Measurements from ENCODE around the gene SDC4. TPM values are rescaled to one million over a fixed set of nuclear protein-coding genes. Genes with fewer than 3 reads are reported as not detected.

The SDC4 gene
- total and polyA plus RNA-seq, 7 experiments from 2014 or later: 0.21 to 46.7 (median 0.47) TPM; not detected in 1

DNA sequence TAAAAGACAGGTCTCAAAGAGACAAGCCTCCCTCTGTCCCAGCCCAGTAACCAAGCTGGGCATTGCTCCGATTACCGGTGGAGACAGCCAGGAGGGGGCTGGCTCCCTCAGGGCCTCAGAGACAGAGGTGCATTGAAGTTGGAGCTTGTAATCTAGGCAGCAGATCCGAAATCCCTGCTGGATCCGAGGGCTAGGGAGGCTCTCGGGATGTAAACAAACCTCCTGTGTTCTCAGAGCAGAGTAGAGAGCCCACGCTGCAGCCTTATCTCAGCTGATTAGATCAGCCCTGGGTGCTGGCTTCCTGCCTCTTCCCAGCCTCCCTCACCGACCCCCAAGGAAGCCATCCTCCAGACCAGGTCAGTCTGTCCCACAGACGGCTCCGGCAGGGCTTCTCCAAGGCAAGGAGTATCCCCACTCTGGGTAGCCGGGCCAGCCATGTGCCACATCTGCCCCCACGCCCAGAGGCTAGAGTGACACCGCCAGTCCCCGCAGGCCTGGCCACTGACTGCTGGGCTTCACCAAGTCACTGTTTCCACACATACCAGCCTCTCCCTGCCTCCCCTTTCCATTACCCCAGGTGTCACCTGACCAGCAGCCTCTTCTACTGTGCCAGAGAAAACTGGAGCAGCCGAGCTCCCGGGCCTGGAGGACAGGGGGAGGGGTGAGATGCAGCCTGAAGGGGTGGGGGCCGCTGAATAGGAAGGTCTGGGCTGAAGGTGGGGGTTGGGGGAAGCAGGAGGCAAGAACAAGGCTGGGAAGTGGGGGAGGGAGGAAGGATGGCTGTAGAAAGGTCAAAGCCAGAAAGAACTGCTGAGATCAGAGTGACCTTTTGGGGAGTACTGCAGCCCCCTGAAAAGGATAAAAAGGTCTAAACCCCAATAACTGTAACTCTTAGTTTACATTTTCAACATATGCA, 6.0 kb downstream of the SDC4 start:
- Mint-ChIP-seq H3K27me3 (peaks cover 0 to 17% (median 7%) of the 10 kb centered on the region in 5 donors), H3K9me3 (no peaks in the 10 kb centered on the region), H3K4me3 (no peak overlapping the region), H3K4me1 (peaks cover 0 to 60% (median 2%) of the 10 kb centered on the region in 7 donors), H3K27ac (no peak overlapping the region), H3K36me3 (peaks cover 0 to 1% (median 0%) of the 10 kb centered on the region in 5 donors)
- Histone ChIP-seq H3K4me1 (ENCODE audit: control insufficient read depth in 2 of 2, insufficient read depth in 2 of 2, low read length in 2 of 2) (no peaks in the 10 kb centered on the region), H3K27me3 (ENCODE audit: control insufficient read depth in 2 of 2, insufficient read depth in 2 of 2, low read length in 2 of 2) (no peaks in the 10 kb centered on the region), H3K36me3 (ENCODE audit: control insufficient read depth in 2 of 3, insufficient read depth in 3 of 3, low read length in 3 of 3) (no peaks in the 10 kb centered on the region), H3K4me3 (ENCODE audit: low read length) (no peak overlapping the region), H3K9me3 (ENCODE audit: control insufficient read depth in 2 of 3, low read length in 3 of 3) (no peaks in the 10 kb centered on the region), H3K27ac (ENCODE audit: low read depth, low read length) (no peak overlapping the region)
- intact Hi-C loops (cut with micrococcal nuclease): no loop called here
- ATAC-seq (no peak), DNase-seq (no peak)
- CTCF ChIA-PET: no interaction called here
- POLR2A ChIA-PET: no interaction called here

- Mint-ChIP-seq H3K9me3 (no peaks in the 10 kb centered on the region), H3K27ac (no peak overlapping the region), H3K27me3 (peaks cover 0 to 13% (median 4%) of the 10 kb centered on the region in 5 donors), H3K4me3 (no peak overlapping the region), H3K4me1 (peaks cover 0 to 53% (median 0%) of the 10 kb centered on the region in 7 donors), H3K36me3 (peaks cover 0 to 1% (median 0%) of the 10 kb centered on the region in 5 donors)
- H3K4me3 ChIP-seq (ENCODE audit: low read length): no peak overlapping the region
- DNase-seq (no peak), ATAC-seq (no peak)
- no peaks in the 10 kb centered on the region for H3K27me3 ChIP-seq (ENCODE audit: control insufficient read depth in 2 of 2, insufficient read depth in 2 of 2, low read length in 2 of 2)
- no peaks in the 10 kb centered on the region for H3K9me3 ChIP-seq (ENCODE audit: control insufficient read depth in 2 of 3, low read length in 3 of 3)
- H3K27ac ChIP-seq (ENCODE audit: low read depth, low read length): no peak overlapping the region
- ChIA-PET POLR2A (no interaction called here), CTCF (no interaction called here)
- intact Hi-C loops (cut with micrococcal nuclease): no loop called here
- no peaks in the 10 kb centered on the region for H3K4me1 ChIP-seq (ENCODE audit: control insufficient read depth in 2 of 2, insufficient read depth in 2 of 2, low read length in 2 of 2)
- no peaks in the 10 kb centered on the region for H3K36me3 ChIP-seq (ENCODE audit: control insufficient read depth in 2 of 3, insufficient read depth in 3 of 3, low read length in 3 of 3)
Observed at GRCh38 chr20:45341579-45341938, 6.7 kb downstream of the SDC4 start.

- ATAC-seq (no peak), DNase-seq (no peak)
- Histone ChIP-seq H3K27me3 (ENCODE audit: control insufficient read depth in 2 of 2, insufficient read depth in 2 of 2, low read length in 2 of 2) (no peaks in the 10 kb centered on the region), H3K4me3 (ENCODE audit: low read length) (no peak overlapping the region), H3K4me1 (ENCODE audit: control insufficient read depth in 2 of 2, insufficient read depth in 2 of 2, low read length in 2 of 2) (no peaks in the 10 kb centered on the region), H3K27ac (ENCODE audit: low read depth, low read length) (no peak overlapping the region), H3K9me3 (ENCODE audit: control insufficient read depth in 2 of 3, low read length in 3 of 3) (no peaks in the 10 kb centered on the region), H3K36me3 (ENCODE audit: control insufficient read depth in 2 of 3, insufficient read depth in 3 of 3, low read length in 3 of 3) (no peaks in the 10 kb centered on the region)
- Mint-ChIP-seq H3K4me1 (peaks cover 0 to 47% (median 0%) of the 10 kb centered on the region in 7 donors), H3K27ac (peak overlapping the region in 1 of 9 donors; percentile 23), H3K9me3 (no peaks in the 10 kb centered on the region), H3K36me3 (peaks cover 0 to 2% (median 0%) of the 10 kb centered on the region in 5 donors), H3K27me3 (peaks cover 0 to 7% (median 4%) of the 10 kb centered on the region in 5 donors), H3K4me3 (no peak overlapping the region)
- ChIA-PET POLR2A (no interaction called here), CTCF (interaction anchor here (0.6 kb wide), 1 partner anchor 429 kb away, joined by 3 read pairs; no protein-coding TSS in a partner anchor)
- intact Hi-C loops (cut with micrococcal nuclease): no loop called here
Observed at GRCh38 chr20:45340951-45341350, 7.3 kb downstream of the SDC4 start.

DNA sequence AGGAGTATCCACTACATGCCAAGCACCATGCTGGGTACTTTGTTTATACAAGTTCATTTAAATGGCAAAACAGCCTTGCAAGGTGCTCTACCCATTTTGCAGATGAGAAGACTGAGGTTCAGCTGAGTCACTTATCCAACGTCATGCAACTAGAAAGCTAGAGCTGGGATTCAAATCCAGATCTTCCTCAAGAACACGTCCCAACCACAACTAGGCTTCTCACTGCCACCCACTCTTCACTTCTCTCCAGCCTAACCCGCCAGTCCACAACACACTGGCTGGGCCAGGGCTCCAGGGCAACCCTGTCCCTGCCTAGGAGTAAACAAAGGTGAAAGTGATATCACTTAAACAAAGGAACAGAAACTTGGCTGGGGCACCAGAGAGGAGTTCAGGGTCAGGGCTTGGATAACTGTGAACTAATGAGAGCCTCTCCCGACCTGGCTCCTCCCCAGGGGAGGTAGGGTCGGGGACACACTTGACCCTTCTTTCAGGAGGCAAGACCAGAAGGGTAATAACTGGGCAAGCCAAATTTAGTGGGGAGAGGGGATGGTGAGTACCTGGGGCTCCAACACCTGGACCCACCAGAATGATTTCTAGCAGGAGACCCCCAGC, 7.9 kb downstream of the SDC4 start:
- no peaks in the 10 kb centered on the region for H3K27me3 ChIP-seq (ENCODE audit: control insufficient read depth in 2 of 2, insufficient read depth in 2 of 2, low read length in 2 of 2)
- DNase-seq: no peak
- no peak overlapping the region for H3K27ac ChIP-seq (ENCODE audit: low read depth, low read length)
- H3K9me3 ChIP-seq (ENCODE audit: control insufficient read depth in 2 of 3, low read length in 3 of 3): no peaks in the 10 kb centered on the region
- Mint-ChIP-seq H3K4me3 (no peak overlapping the region), H3K4me1 (peaks cover 0 to 41% (median 0%) of the 10 kb centered on the region in 7 donors), H3K27ac (no peak overlapping the region), H3K27me3 (peaks cover 0 to 5% (median 1%) of the 10 kb centered on the region in 5 donors), H3K36me3 (peaks cover 0 to 7% (median 0%) of the 10 kb centered on the region in 5 donors), H3K9me3 (no peaks in the 10 kb centered on the region)
- H3K36me3 ChIP-seq (ENCODE audit: control insufficient read depth in 2 of 3, insufficient read depth in 3 of 3, low read length in 3 of 3): no peaks in the 10 kb centered on the region
- no peak overlapping the region for H3K4me3 ChIP-seq (ENCODE audit: low read length)
- no peaks in the 10 kb centered on the region for H3K4me1 ChIP-seq (ENCODE audit: control insufficient read depth in 2 of 2, insufficient read depth in 2 of 2, low read length in 2 of 2)
- ATAC-seq: no peak
- CTCF ChIA-PET: no interaction called here
- intact Hi-C loops (cut with micrococcal nuclease): no loop called here
- POLR2A ChIA-PET: no interaction called here

DNA sequence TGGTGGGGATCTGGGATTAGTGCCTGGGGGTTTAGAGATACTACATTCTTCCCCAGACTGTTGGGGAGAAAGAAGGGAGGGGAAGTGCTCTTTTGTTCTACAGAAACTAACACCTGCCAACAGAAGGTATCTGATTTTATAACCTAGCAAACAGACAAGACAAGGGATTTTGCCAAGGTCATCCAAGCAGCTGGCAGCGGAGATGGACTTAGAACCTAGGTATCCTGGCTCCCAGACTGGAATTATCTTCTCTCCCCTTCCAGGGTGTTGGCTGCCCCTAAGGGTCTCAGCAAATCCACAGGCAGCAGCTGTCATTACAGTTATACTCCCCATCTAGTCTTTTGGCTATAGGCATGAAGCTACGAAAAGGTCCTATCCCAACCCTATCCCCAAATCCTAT, 8.4 kb downstream of the SDC4 start:
- intact Hi-C loops (cut with micrococcal nuclease): no loop called here
- no peaks in the 10 kb centered on the region for H3K4me1 ChIP-seq (ENCODE audit: control insufficient read depth in 2 of 2, insufficient read depth in 2 of 2, low read length in 2 of 2)
- CTCF ChIA-PET: no interaction called here

GRCh38 chr20:45339084-45339483, 9.1 kb downstream of the SDC4 start:
- DNase-seq (no peak), ATAC-seq (no peak)
- intact Hi-C loops (cut with micrococcal nuclease): no loop called here
- Mint-ChIP-seq H3K27me3 (no peaks in the 10 kb centered on the region), H3K4me1 (peaks cover 0 to 29% (median 0%) of the 10 kb centered on the region in 7 donors), H3K36me3 (peaks cover 0 to 7% (median 0%) of the 10 kb centered on the region in 5 donors), H3K4me3 (no peak overlapping the region), H3K9me3 (no peaks in the 10 kb centered on the region), H3K27ac (peak overlapping the region in 1 of 9 donors; percentile 29)
- H3K27ac ChIP-seq (ENCODE audit: low read depth, low read length): no peak overlapping the region
- no peaks in the 10 kb centered on the region for H3K9me3 ChIP-seq (ENCODE audit: control insufficient read depth in 2 of 3, low read length in 3 of 3)
- no peaks in the 10 kb centered on the region for H3K4me1 ChIP-seq (ENCODE audit: control insufficient read depth in 2 of 2, insufficient read depth in 2 of 2, low read length in 2 of 2)
- no peaks in the 10 kb centered on the region for H3K36me3 ChIP-seq (ENCODE audit: control insufficient read depth in 2 of 3, insufficient read depth in 3 of 3, low read length in 3 of 3)
- no peaks in the 10 kb centered on the region for H3K27me3 ChIP-seq (ENCODE audit: control insufficient read depth in 2 of 2, insufficient read depth in 2 of 2, low read length in 2 of 2)
- CTCF ChIA-PET: no interaction called here
- POLR2A ChIA-PET: no interaction called here
- H3K4me3 ChIP-seq (ENCODE audit: low read length): no peak overlapping the region

More for the DNA sequence above, 8.4 kb downstream of the SDC4 start:
- H3K4me3 ChIP-seq (ENCODE audit: low read length): no peak overlapping the region
- Mint-ChIP-seq H3K9me3 (no peaks in the 10 kb centered on the region), H3K27me3 (peaks cover 0 to 1% (median 0%) of the 10 kb centered on the region in 5 donors), H3K4me1 (peaks cover 0 to 36% (median 0%) of the 10 kb centered on the region in 7 donors), H3K4me3 (no peak overlapping the region), H3K27ac (peak overlapping the region in 1 of 9 donors; percentile 42), H3K36me3 (peaks cover 0 to 7% (median 0%) of the 10 kb centered on the region in 5 donors)
- H3K27me3 ChIP-seq (ENCODE audit: control insufficient read depth in 2 of 2, insufficient read depth in 2 of 2, low read length in 2 of 2): no peaks in the 10 kb centered on the region
- H3K9me3 ChIP-seq (ENCODE audit: control insufficient read depth in 2 of 3, low read length in 3 of 3): no peaks in the 10 kb centered on the region
- POLR2A ChIA-PET: no interaction called here
- ATAC-seq (no peak), DNase-seq (no peak)
- no peaks in the 10 kb centered on the region for H3K36me3 ChIP-seq (ENCODE audit: control insufficient read depth in 2 of 3, insufficient read depth in 3 of 3, low read length in 3 of 3)
- H3K27ac ChIP-seq (ENCODE audit: low read depth, low read length): no peak overlapping the region
